Measurements from ENCODE around the gene PLD3.

- TF ChIP-seq, protein P1, sequence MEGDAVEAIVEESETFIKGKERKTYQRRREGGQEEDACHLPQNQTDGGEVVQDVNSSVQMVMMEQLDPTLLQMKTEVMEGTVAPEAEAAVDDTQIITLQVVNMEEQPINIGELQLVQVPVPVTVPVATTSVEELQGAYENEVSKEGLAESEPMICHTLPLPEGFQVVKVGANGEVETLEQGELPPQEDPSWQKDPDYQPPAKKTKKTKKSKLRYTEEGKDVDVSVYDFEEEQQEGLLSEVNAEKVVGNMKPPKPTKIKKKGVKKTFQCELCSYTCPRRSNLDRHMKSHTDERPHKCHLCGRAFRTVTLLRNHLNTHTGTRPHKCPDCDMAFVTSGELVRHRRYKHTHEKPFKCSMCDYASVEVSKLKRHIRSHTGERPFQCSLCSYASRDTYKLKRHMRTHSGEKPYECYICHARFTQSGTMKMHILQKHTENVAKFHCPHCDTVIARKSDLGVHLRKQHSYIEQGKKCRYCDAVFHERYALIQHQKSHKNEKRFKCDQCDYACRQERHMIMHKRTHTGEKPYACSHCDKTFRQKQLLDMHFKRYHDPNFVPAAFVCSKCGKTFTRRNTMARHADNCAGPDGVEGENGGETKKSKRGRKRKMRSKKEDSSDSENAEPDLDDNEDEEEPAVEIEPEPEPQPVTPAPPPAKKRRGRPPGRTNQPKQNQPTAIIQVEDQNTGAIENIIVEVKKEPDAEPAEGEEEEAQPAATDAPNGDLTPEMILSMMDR (IDR thresholded peaks at IDR 0.05) = no peak
- TF ChIP-seq POLR2A (IDR thresholded peaks at IDR 0.05) = no peak
Measured at GRCh38 chr19:40421993-40422747, 73.7 kb downstream of the PLD3 start.

Measured in uterus (tissue), 2 donors.